Measurements from ENCODE around the gene CRB1. TPM values are rescaled to one million over a fixed set of nuclear protein-coding genes. Genes with fewer than 3 reads are reported as not detected.

CRB1 gene
- total and polyA plus RNA-seq, 9 donors, result 0.14 to 0.54 (median 0.31) TPM

Other genes starting within 250 kb of the CRB1 start
- gene F13B, start 201.0 kb upstream of the CRB1 start, total RNA-seq, result not detected
- gene F13B, start 201.0 kb upstream of the CRB1 start, polyA plus RNA-seq (ENCODE audit: insufficient read depth in 1 of 8, insufficient read length in 8 of 8, low replicate concordance in 1 of 8), result under 1 TPM in 3 of 8 donors, not detected in 5; 0.26 to 0.49 (median 0.43) TPM
- gene ASPM, start 121.6 kb upstream of the CRB1 start, total RNA-seq, result 14.2 TPM
- gene ASPM, start 121.6 kb upstream of the CRB1 start, polyA plus RNA-seq (ENCODE audit: insufficient read depth in 1 of 8, insufficient read length in 8 of 8, low replicate concordance in 1 of 8), result 10 to 100 TPM in 7 of 8 donors, 1 to 10 TPM in 1; 8.5 to 18.3 (median 13.2) TPM
- gene ZBTB41, start 67.0 kb upstream of the CRB1 start, total RNA-seq, result 12.8 TPM
- 10 to 100 TPM in 3 of 8 donors, 1 to 10 TPM in 5; 6.5 to 12.3 (median 10.0) TPM for gene ZBTB41, start 67.0 kb upstream of the CRB1 start, polyA plus RNA-seq (ENCODE audit: insufficient read depth in 1 of 8, insufficient read length in 8 of 8, low replicate concordance in 1 of 8)